Measurements from ENCODE around the gene SERPINB2.

DNA sequence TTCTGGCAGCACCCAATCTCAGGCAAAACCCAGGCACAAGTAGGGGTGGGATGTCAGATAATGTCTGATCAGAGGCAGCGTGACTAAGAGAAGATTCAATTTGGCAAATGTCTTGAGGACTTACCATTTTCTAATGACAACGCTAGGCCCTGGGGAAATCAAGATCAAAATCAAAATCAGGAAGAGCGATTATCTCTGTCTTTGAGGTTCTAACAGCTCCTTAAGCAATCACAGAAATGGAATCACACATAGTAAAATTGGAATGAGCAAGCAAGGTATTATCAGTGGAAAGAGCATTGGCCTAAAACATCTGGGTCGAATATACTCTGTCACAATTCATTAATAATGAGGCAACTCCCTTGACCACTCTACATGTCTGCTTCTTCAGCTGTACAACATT, 8.6 kb upstream of the SERPINB2 start:
- TF ChIP-seq, protein P1, sequence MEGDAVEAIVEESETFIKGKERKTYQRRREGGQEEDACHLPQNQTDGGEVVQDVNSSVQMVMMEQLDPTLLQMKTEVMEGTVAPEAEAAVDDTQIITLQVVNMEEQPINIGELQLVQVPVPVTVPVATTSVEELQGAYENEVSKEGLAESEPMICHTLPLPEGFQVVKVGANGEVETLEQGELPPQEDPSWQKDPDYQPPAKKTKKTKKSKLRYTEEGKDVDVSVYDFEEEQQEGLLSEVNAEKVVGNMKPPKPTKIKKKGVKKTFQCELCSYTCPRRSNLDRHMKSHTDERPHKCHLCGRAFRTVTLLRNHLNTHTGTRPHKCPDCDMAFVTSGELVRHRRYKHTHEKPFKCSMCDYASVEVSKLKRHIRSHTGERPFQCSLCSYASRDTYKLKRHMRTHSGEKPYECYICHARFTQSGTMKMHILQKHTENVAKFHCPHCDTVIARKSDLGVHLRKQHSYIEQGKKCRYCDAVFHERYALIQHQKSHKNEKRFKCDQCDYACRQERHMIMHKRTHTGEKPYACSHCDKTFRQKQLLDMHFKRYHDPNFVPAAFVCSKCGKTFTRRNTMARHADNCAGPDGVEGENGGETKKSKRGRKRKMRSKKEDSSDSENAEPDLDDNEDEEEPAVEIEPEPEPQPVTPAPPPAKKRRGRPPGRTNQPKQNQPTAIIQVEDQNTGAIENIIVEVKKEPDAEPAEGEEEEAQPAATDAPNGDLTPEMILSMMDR (conservative IDR thresholded peaks at IDR 0.05; ENCODE audit: low read depth, low read length): no peak
- TF ChIP-seq EZH2 (IDR thresholded peaks at IDR 0.05; ENCODE audit: borderline replicate concordance, low read depth, low read length, poor library complexity, severe bottlenecking): no peak
